Measurements from ENCODE around the gene TP53INP2.
"Not testable (repeated sequence)": the region's sequence is repeated elsewhere in the genome, so short reads cannot be mapped to it uniquely, and the experiment has no call there.

TP53INP2 gene

DNA sequence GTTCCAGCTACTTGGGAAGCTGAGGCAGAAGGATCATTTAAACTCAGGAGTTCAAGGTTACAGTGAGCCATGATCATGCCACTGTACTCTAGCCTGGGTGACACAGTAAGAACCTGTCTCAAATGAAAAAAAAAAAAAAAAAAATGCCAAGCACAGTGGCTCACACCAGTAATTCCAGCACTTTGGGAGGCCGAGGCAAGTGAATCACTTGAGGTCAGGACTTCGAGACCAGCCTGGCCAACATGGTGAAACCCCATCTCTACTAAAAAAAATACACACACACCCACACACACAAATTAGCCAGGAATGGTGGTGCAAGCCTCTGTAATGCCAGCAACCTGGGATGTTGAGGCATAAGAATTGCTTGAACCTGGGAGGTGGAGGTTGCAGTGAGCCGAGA lies 18.4 kb downstream of the TP53INP2 start:
- not testable (repeated sequence) for DNase-seq (ENCODE audit: low spot score)

DNA sequence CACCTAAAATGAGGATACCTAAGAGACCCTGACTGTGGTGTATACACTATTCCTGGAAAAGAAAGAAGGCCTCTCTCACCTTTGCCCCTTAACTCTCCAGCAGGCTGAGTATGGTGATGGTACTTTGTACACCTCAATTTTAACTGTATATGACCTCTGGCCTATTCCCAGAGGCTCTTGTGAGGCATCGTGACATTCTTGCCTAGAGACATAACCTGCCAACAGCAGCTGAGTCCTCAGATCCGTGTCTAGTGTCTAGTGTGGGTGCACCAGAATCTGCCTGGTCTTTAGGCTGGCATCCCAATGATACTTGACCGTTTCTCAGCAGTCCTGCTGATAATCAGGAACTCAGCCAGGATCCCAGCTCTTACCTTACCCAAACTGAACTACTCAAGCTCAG lies 20.0 kb downstream of the TP53INP2 start:
- DNase-seq (ENCODE audit: low spot score): no peak

- no peak for DNase-seq (ENCODE audit: low spot score)
These were observed 25.3 kb downstream of the TP53INP2 start for GRCh38 chr20:34729416-34729815.

DNA sequence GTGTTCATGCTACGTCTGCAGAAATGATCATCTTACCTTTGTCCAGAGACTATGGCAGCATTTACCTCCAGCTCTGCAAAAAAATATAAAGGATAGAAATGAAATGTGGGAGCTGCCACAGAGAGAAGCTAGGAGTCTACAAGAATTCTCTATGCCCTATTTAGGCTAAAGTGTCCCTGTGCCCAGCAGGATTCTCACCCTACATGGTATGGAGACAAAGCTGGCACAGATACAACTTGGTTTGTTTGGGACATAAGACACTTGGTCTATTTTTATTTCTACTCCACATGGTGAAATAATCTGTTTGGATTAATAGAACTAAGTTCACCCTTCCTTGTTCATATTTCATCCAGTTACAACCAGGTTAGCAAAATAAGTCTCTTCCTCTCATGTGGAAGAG lies 28.4 kb downstream of the TP53INP2 start:
- no peak for DNase-seq (ENCODE audit: low spot score)

DNA sequence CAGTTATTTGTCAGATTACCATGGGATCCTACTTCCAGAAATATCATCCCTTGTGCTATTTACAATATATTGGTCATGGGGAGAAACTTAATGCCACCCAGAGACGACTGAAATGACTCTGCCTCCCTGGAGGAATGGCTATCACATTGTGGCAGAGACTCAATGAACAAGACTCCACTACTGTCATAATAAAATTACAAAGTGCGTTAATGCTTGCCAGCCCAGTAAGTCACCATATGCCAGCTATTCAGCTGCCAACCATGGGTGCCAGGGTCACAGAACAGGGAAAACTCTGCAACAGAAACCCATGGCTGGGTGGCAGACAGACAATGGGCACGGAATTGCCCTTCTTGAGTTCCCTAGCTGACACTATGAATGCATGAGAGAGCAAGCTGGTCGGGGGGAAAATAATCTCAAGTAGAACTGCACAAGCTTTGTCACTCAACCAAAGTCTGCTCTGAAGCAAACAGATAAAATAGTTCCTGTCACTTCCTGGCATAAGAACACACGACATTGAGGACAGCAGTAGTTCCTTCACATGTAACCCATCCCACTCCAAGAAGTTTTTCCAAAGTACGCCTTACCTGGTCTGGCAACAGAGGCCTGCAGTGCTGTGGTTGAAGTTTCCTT lies 32.1 kb downstream of the TP53INP2 start:
- no peak for DNase-seq (ENCODE audit: low spot score)

- no peak for DNase-seq (ENCODE audit: low spot score)
These were observed 38.9 kb downstream of the TP53INP2 start for GRCh38 chr20:34743039-34743438.

GRCh38 chr20:34744340-34744739 lies 40.2 kb downstream of the TP53INP2 start:
- no peak for DNase-seq (ENCODE audit: low spot score)

DNA sequence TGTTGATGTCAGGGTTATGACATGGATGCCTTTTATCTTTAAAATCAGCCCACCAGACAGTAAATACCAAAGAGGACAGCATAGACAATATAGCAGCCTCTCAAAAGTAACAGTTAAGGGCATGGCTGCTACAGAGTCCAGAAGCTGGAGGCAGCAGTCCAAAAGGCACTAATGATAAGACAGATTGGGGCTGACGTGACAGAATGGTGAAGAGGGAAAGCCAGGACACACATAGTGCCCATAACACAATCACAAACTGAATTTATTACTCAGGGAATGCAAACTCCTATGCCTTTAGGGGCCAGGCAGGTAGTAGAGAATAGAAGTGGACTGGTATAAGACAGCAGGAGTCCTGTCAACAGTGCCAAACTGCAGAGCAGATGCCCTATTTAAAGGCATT lies 40.7 kb downstream of the TP53INP2 start:
- no peak for DNase-seq (ENCODE audit: low spot score)

DNA sequence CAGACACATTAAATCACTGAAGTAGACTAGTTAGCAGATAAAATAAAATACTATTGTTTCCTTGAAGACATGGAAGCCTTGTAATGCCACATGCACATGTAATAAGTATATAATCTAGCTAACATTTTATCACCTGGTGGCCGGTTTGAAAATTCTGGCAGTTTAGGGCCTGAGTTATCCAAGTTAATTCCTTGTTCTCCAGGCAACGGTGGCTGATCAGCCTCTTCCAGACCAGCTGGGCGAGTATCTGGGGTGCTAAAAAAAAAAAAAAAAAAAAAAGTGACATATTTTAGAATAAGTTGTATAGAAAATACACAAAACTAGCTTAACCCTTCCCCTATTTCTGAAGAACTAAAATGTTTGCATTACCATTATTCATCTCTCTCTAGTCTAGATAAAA lies 42.5 kb downstream of the TP53INP2 start:
- DNase-seq (ENCODE audit: low spot score): no peak

DNA sequence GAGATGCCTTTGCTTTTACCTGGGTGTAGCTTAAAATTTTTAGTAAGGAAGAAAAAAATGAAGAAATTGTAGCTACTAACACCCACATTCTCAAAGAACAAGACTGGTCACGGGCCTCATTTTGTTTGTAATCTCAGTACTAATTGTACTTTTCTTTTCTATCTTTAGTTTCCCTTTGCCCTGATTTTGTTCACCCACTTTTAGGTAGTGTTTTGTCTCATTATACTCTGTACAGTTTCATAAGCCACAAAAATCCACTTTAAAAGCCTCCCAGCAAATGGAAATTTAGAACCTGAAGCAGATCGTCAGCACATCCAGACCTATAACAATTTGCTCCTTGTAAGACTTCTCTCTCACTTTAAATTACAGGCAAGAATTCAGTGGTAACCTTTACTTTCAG lies 43.3 kb downstream of the TP53INP2 start:
- DNase-seq (ENCODE audit: low spot score): no peak

DNA sequence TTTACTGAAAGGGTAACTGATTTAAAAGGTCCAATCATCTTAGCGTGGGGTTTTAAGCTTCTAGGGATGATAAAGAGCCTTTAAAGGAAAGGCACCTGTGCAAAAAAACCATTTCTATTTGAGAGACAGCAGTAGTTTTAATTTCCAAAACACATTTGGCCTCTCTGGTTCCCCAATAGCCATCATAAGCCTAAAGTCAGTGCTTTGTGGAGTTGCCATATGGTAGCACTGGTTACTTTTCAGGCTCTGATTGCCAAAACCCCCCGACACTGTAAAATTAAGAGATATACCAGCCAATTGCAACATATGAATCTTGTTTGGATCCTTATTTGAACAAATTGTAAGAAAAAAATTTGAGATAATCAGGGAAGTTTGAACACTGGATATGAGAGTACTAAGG lies 44.6 kb downstream of the TP53INP2 start:
- no peak for DNase-seq (ENCODE audit: low spot score)

- DNase-seq (ENCODE audit: low spot score): no peak
These were observed 46.3 kb downstream of the TP53INP2 start for GRCh38 chr20:34750484-34750883.

GRCh38 chr20:34751453-34751852 lies 47.3 kb downstream of the TP53INP2 start:
- DNase-seq (ENCODE audit: low spot score): no peak

DNA sequence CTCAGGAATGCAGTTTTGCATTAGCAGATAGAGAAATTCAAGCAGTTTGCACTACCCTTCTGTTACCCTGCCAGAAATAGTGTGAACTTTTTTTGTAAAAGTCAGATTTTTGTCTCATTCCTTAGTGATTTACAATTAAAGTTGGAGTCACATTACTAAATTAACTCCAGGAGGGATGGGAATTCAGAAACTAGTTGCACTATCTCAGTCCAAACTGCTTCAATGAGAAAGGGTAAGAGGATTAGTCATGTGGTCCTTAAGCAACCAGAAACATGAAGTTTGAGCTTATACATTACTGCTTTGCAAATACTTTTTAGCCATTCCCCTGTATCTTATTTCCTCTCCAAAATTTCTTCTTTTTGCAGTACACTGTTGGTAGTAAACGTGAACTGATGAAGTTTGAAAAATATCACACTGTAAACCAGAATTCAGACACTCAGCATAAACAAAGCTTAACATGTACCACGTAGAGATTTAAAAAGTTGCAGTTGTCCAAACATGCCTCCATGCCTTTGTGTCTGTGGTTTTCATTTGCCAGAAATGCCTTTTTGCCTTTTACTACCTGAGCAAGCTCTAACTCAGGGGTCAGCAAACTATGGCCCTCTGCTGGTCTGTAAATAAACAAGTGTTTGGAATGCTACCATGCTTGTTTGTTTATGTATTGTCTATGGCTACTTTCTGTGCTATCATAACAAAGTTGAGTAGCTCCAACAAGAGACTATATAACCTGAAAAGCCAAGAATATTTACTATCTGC lies 49.7 kb downstream of the TP53INP2 start:
- no peak for DNase-seq (ENCODE audit: low spot score)

- DNase-seq (ENCODE audit: low spot score): no peak
These were observed 50.5 kb downstream of the TP53INP2 start for GRCh38 chr20:34754611-34755010.

DNA sequence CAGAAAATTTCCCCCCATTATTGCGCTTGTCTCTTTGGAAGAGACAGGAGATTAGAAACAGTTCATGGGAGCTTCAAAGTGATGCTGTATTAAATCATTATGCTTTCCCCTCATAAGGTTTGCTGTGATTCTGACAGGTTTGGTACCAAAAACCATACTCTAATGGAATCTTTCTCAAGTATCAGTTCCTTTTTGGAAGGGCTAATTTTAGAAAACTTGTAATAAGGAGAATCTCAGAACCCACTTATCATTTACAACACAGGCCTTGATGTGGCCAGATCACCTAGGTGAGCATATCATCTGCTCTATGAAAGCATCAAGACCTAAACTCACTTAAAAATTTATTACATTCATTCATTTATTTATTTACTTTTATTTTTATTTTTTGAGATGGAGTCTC lies 51.2 kb downstream of the TP53INP2 start:
- no peak for DNase-seq (ENCODE audit: low spot score)

DNA sequence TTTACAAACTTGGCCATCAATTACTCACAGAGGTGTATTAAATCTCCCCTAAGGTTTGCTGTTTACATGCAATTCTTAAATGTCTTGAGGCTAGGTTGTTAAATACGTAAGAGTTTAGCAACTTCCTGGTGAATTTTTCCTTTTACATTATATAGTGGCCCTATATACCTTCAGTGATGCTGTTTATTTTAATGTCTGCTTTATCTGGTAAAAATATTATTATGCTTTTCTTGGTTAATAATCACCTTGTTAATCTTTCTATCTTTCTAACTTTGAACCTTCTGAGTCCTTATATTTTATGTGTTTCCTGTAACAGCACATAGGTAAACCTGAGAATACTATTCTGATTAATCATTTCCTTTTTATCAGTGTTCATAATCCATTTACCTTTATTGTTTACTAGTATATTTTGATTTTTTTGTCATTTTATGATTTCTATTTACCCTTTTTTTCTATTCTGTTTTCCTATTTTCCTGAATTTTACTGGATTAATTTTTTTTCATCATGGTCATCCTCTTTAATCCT lies 57.9 kb downstream of the TP53INP2 start:
- no peak for DNase-seq (ENCODE audit: low spot score)

Data from NAMALWA (cell line).